GF-D8 (cell line): Measurements from ENCODE around the gene MFSD2A.
"Not testable (repeated sequence)": the region's sequence is repeated elsewhere in the genome, so short reads cannot be mapped to it uniquely, and the experiment has no call there.

Experiments
- DNase-seq: peaks from one replicate; lab custom pipeline; 2025; lab: John Stamatoyannopoulos, UW

MFSD2A gene

GRCh38 chr1:40003156-40004093, 48.5 kb downstream of the MFSD2A start:
- no peak for DNase-seq

DNA sequence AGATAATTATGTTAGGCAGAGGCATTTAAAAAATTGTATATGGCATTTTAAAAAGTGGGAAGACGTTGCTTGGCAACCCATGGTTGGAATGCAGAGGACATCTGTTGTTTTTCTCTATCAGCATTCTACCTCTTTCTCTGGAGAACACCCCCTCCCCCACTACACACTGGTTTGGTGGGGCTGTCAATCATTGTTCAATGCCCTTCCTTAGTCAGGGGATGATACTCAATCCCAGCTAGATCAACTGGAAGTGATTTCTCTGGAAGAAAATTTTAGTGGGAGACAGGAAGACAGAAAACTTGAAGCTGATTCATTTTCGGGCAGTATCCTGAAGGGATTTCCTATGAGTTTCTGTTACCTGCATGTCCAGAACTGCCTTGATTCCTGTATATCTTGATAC, 49.9 kb downstream of the MFSD2A start:
- DNase-seq: no peak

DNA sequence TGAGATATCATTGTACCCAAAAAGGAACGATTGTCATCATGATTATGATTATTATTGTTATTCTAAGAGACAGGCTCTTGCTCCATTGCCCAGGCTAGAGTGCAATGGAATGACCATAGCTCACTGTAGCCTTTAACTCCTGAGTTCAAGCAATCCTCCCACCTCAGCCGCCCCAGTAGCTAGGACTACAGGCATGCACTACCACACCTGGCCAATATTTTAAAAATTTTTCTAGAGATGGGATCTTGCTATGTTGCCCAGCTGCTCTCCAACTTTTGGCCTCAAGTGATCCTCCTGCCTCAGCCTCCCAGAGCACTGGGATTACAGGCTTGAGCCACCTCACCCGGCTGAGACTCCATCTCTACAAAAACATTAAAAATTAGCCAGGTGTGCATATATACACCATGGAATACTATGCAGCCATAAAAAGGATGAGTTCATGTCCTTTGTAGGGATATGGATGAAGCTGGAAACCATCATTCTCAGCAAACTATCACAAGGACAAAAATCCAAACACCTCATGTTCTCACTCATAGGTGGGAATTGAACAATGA, 52.6 kb downstream of the MFSD2A start:
- DNase-seq: not testable (repeated sequence)

DNA sequence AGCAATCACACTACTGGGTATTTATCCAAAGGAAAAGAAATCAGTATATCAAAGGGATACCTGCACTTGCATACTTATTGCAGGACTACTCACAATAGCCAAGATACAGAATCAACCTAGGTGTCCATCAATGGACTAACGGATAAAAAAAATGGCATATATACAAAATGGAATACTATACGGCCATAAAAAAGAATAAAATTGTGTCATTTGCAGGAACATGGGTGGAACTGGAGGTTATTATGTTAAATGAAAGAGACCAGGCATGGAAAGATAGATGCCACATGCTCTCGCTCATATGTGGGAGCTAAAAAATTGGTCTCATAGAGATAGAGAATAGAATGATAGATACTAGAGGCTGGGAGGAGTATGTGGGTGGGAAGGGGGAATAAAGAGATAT, 56.3 kb downstream of the MFSD2A start:
- no peak for DNase-seq

GRCh38 chr1:40014253-40014706, 59.3 kb downstream of the MFSD2A start:
- peak; percentile 70 for DNase-seq

GRCh38 chr1:40014812-40015594, 60.1 kb downstream of the MFSD2A start:
- no peak for DNase-seq

DNA sequence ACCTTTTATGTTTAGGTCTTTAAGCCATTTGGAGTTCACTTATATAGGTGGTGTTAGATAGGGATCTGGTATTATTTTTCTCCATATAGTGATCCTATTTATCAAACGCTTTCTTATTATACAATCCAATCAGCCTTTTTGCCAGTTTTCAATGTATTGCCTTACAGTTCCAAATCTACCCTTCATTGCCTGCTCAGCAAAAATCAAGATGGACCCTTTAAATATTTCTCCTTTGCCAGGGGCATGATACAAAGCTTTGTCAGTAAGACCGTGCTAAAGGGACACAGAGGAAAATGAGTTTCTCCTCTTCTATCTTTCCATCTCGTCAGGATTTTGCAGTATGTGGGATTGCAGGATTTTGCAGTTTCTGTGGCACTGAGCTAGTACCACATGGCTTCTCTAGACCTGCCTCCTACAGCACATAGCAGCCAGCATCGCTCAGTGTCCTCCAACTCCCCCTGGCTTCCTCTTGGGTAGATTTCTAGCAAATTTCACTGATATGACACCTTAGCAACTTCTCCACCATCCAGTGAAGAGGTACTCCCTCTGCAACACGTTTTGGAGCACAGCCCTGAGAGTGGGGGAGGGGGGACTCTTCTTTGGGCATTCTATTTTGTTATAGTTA, 63.1 kb downstream of the MFSD2A start:
- DNase-seq: no peak
